ENCODE results near the gene TTLL4. TPM values are rescaled to one million over a fixed set of nuclear protein-coding genes. Genes with fewer than 3 reads are reported as not detected.
"Not testable (repeated sequence)": the region's sequence is repeated elsewhere in the genome, so short reads cannot be mapped to it uniquely, and the experiment has no call there.

Gene TTLL4
- total RNA-seq, 1 donor from 2014 or later = 33.7 TPM

DNA sequence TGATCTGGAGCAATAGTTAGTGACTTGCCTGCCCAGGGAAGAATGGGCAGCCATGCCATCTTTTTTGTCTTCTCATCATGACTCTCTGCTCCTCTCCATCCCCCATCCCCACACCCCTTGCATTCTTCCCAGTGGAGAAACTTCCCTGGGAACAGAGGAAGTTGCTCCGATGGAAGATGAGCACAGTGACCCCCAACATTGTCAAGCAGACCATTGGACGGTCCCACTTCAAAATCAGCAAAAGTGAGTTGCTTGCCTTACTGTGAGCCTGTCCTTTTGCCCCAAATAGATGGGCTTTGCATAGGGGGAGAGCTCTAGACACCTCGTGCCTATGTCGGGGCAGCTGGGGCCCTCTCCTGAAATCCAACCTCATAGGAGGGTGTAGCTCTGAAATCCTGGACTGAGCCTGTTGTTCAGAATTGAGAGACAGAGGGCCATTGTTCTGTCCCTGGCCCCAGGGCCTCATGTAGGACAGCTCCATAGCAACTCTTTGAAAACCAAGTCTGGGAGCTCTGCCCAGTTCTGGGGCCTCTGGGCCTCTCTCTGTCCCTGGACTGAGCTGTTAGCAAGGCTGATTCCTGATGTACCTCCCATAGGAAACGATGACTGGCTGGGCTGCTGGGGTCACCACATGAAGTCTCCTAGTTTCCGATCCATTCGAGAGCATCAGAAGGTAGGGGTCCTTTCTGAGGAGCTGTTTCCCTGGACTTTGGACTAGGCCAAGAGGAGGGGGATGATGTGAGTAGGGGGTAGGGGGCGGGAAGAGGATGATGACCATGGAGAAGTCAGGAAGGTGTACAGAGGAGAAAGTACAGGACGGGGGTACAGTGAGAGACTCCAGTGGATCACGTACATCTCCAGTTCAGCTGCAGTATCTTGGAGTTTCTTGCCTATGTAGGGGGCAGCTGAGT lies 35.2 kb downstream of the TTLL4 start:
- DNase-seq (ENCODE audit: low spot score) = peak; percentile 28

DNA sequence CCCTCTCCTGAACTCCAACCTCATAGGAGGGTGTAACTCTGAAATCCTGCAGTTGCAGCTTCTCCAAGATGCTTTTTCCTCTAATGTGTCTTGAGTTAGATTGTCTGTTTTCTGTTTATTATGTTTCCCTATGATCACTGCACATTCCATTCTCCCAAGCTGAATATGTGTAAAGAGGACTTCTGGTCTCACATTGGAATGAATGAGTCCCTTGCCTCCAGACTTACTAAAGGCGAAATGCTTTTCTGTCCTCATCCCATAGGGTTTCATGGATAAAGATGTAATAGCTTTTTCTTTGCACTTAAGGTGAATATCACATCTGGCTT lies 35.8 kb downstream of the TTLL4 start:
- DNase-seq (ENCODE audit: low spot score) = no peak

DNA sequence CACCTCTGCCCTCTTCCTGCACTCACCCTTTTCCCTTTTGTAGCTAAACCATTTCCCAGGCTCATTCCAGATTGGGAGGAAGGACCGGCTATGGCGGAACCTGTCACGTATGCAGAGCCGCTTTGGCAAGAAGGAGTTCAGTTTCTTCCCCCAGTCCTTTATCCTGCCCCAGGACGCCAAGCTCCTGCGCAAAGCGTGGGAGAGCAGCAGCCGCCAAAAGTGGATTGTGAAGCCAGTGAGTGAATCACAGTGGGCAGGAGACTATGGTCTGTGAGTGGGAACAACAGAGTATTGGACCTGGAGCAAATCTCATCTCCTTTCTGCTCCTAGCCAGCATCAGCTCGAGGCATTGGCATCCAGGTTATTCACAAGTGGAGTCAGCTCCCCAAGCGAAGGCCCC lies 36.3 kb downstream of the TTLL4 start:
- no peak for DNase-seq (ENCODE audit: low spot score)

DNA sequence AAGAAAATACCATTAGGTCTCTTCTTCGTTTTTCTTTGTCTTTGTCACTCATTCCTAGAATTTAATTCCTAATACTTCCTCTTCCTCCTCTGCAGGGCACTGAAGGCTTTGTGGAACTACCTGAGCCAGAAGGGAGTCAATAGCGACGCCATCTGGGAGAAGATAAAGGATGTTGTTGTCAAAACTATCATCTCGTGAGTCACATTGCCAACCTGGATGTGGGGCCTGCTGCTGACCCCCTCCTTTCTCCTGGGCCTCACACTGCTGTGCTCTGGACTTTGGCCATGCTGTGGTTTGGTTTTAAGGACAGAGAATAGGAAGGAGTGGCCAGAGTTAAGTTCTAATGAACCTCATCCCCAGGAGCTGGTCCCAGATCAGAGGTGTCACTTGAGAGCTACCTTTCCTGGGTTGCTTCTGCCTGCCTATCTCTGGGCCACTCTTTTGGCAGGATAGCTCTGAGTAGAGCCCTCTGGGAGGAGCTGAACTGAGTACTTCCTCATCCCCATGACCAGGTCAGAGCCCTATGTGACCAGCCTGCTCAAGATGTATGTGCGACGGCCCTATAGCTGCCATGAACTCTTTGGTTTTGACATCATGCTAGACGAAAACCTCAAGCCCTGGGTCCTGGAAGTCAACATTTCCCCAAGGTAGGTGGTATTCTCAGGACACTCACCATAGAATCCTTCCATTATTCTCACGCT lies 38.3 kb downstream of the TTLL4 start:
- DNase-seq (ENCODE audit: low spot score) = peak; percentile 11

DNA sequence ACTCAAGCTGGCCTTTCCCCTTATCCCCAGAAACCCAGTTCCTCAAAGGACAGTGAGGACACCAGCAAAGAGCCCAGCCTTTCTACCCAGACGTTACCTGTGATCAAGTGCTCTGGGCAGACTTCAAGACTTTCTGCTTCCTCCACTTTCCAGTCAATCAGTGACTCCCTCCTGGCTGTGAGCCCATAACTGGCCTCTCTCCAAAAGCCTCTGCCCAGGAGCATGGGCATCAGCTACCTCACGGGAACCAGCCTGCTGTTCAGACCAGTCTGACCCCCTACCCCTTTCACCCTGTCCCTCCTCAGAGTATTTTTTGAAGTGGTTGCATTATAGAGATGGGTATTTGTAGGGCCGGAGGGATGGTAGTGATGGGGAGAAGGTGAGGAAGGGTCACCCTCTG lies 43.6 kb downstream of the TTLL4 start:
- DNase-seq (ENCODE audit: low spot score) = peak; percentile 28

DNA sequence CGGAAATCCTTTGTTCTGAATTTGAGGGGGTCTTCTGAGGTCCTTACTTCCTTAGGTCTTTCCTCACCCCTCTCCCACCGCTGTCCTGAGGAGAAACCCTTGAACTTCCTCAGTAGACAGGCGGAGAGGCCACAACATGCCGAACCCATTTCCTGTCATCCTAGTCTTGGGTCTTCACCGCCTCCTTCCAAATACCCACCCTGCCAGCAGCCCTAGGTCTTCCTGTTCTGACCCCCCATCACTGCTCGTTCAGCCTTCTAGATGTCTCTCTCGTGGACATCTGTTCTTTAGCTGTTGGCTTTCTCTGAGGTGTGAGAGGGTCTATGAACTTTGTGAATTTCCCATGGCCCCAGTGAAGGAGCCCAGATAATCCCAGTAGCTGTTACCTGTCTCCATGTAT lies 44.1 kb downstream of the TTLL4 start:
- no peak for DNase-seq (ENCODE audit: low spot score)

DNA sequence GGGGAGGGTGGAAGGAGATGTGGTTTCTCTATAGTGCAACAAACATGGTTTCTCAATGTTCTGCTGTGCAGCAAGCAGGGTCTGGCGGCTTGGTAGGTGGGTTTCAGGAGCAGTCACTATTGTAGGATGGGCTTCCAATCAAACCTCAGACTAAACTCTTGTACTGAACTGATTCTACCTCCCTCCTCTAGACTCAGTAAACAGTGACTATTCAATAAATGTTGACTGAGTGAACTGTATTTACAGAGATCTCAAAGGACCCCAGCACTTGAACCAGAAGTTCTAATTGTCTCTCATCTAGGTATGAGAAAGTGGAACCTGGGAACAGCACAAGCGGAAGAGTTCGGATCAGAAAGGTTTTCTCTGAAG lies 44.5 kb downstream of the TTLL4 start:
- DNase-seq (ENCODE audit: low spot score) = no peak

DNA sequence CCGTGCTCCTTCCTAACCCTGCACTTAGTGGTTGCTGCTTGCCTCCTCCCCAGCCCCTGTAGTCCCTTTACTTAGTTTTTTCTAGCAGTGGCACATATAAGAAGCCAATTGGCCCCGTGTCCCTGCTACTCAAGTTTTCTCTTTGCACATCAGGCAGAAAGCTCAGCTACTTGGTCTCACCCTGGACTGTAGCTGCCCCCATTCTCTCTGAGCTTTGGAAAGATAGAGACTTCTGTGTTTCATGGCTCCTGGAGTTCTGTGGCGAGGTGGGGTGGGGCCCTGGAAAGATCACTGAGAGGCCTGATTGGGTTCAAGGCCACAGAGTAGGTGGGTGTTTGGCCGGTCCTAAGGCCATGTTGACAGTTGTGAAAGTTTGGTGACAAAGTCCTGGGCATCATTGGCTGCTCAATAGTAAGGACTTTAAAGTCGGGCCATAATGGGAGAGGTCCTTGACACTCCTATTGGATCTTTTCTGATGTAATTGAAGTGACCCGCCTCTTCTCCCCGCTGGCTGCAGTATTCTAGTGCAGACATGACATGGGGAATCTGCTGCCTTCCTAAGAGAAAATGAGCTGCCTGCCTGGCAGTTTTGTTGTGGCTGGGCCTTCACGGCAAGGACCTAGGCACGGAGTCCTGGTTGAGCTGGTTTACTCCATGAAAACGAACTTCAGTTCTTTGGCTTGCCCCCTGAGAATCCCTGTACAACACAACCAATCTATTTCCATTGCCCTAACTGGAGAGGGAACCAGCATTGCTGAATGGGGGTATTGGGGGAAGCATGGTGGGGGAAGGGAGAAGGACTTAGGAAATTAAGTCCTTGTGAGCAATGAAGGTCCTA lies 45.2 kb downstream of the TTLL4 start:
- DNase-seq (ENCODE audit: low spot score) = no peak

DNA sequence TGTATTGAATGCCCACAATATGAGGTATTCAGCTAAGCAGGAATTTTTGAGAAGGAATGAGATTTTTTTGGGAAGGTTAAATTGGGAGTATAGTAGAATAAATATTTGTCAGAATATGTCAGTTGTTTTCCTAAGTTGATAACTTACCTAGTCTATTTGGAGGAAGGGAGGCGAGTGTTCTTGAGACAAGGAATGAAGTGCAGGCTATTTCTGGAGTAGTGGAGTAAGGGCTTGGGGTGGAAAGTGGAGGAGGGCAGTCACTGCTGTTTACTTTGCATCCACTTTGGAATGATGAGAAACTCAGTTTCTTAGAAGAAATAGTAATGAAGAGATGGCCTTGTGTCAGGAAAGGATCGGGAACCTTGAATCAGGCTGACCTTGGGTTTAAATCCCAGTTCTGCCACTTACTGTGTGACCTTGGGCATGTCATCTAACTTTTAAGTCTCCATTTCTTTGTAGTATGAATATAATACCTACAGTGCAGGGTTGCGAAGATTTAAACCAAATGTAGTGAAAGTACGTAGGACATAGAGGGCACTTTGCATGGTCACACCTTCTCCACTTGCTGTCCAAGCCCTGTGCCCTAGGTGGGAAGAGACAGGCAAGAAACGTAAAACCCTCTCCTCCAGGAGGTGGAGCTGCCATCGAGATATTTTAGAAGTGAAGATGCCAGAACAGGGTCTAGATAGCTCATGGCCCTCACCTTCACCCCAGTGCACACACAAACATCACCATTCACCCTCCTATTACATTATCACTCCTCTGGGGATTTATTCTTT lies 46.2 kb downstream of the TTLL4 start:
- no peak for DNase-seq (ENCODE audit: low spot score)

DNA sequence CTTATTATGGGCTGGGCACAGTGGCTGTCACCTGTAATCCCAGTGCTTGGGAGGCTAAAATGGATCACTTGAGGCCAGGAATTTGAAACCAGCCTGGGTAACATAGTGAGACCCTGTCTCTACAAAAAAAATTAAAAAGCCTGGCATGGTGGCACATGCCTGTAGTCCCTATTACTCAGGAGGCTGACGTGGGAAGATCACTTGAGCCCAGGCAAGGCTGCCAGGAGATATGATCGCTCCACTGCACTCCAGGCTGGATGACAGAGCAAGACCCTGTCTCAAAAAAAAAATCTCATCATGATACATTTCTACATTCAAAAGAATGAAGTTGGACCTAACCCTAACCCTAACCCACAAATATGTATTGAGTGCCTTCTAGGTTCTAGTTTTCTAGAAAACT lies 51.2 kb downstream of the TTLL4 start:
- no peak for DNase-seq (ENCODE audit: low spot score)

DNA sequence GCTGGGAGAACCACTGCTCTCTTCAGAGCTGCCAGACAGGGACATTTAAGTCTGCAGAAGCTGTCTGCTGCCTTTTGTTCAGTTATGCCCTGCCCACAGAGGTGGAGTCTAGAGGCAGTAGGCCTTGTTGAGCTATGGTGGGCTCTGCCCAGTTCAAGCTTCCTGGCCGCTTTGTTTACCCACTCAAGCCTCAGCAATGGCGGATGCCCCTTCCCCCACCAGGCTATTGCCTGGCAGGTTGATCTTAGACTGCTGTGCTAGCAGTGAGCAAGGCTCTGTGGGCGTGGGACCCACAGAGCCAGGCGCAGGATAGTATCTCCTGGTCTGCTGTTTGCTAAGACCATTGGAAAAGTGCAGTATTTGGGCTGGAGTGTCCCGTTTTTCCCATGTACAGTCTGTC lies 62.1 kb downstream of the TTLL4 start:
- DNase-seq (ENCODE audit: low spot score) = not testable (repeated sequence)

DNA sequence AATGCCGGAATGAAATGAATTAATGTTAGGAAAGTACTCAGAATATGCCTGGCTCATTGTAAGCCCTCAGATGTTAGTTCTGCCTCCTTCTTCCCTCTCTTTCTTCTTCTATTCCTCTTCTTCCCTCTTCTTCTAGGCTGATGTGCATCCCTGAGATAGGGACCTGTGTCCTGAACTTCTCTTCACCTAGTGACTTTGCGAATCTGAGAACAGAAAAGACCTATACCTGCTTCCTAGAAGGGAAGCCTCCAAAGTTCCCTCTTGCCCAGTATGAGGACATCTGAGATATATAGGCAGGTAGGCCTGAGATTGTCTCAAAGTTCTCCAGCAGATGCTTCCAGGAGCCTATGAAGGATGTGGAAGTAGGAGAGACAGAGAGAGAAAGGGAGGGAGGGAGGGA lies 63.2 kb downstream of the TTLL4 start:
- DNase-seq (ENCODE audit: low spot score) = no peak

DNA sequence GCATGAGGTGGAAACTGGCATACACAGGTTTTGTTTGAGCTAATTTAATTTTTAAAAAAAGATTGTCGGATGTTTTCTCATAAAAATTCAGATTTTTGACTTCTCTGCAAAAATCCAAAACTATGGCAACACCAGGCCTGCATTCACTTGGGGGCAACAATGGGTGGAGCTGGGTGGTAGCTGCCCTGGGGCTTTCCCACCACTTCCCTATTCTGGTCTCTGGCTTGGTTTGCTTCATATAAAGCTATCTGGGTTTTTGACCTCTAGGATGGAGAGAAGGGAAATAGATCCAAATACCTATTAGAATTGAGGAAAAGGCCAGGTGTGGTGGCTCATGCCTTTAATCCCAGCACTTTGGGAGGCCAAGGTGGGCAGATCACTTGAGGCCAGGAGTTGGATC lies 65.9 kb downstream of the TTLL4 start:
- DNase-seq (ENCODE audit: low spot score) = no peak

DNA sequence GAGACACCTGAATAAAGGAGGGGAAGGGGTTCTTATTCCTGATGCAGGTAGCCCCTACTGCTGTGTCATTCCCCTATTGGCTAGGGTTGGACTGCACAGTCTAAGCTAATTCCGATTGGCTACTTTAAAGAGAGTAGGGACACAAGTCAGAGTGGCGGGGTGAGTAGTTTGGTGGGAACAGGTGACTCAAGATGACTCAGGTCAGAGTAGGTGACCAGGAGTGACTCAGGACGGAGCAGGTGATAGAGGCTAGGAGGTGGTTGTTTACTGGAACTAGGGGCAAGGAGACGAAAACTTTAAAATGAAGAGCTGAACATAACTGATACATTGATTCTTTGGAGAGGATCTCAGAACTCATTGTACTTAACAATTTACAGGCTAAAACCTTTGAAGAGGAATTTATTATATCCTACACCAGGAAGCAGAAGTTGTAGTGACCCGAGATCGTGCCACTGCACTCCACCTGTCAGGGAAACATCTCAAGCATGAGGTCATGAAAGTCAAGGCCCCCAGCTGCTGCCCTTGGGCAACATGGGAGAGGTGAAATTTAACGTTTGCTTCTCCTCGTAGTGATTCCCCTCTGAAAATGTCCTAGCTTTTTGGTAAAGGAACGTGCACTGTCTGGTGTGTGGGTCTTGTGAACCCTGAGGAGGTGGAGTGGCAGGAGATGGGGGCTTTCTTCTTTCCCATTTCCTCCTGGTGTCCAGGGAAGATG lies 66.8 kb downstream of the TTLL4 start:
- DNase-seq (ENCODE audit: low spot score) = no peak

DNA sequence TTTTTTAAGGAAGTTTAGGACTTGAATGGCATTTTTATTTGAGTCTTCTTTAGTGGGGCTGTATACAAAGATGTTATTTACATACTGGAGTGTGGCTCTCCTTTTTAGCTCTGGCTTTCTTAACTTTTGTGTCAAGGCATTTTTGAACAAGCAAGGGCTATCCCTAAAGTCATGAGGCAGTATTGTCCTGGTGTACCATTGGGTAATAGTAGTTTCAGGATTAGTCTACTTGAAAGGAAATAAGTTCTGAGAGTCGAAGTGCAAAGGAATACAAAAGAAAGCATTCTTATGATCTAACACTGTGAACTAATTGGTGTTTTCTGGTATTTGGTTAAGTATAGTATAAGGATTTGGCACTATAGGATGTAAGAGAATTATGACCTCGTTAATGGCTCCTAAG lies 69.4 kb downstream of the TTLL4 start:
- DNase-seq (ENCODE audit: low spot score) = no peak

DNA sequence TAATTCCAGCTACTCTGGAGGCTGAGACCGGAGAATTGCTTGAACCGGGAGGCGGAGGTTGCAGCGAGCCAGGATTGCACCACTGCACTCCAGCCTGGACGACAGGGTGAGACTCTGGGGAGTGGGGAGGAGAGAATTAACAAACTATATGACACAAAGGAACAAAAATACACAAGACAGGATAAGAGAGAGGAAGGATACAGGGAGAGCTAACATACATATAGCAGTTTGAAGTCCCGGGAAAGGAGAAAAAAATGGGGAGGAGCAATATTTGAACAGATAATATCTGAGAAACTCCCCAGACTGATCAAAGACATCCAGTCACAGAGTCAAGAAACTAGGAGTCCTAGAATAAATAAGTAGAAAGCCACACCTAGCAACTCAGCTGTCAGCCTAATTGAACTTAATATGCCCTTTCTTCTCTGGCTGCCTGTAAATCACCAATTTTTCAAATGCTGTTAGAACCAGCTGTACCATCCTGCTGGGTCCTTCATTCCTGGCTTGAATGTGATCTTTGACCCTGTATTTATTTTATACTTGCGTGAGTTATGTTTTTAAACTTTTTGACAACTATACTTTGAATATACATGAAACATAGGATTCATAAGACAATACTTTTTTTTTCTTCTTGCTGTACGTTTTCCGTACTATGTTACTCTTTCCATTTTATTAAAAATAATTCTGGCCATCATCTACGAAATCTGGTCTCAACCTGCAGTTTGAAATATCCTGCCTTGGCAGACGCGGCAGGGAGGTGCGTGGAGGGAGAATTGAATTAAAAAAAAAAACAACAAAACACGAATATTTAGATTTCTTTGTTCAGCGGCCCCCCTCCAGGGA lies 70.4 kb downstream of the TTLL4 start:
- no peak for DNase-seq (ENCODE audit: low spot score)

DNA sequence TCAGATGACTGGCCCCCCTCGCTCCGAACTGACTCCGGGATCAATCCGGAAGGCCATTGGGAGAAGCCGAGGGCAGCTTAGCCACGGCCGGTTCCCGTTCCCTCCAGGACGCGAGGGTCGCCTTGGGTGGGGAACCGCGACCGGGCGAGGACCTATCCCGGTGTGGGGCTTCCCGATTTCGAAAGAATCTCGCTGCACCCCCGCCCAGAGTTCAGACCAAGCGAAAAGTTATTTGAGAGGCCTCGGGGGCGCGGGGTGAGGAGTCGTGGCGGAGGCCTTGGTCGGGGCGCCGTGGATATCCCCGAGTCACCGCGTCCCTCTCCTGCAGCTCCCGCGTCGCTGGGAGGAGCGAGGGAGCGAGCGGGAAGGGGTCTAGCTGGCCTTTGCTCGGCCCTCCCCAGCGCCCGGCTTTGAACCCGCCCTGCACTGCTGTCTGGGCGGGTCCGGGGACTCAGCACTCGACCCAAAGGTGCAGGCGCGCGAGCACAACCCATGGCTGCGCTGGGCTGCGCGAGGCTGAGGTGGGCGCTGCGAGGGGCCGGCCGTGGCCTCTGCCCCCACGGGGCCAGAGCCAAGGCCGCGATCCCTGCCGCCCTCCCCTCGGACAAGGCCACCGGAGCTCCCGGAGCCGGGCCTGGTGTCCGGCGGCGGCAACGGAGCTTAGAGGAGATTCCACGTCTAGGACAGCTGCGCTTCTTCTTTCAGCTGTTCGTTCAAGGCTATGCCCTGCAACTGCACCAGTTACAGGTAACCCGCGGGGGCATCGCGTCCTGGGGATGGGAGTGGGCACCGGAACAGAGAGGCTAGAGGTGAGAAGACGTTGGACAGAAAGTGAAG lies 71.3 kb downstream of the TTLL4 start, which contains the start of gene CYP27A1:
Gene CYP27A1, plus strand, starts transcription at position 457 of the 837 bp plus-strand sequence. Its CDS starts 36 bp downstream, at position 493.
- peak; percentile 24 for DNase-seq (ENCODE audit: low spot score)

DNA sequence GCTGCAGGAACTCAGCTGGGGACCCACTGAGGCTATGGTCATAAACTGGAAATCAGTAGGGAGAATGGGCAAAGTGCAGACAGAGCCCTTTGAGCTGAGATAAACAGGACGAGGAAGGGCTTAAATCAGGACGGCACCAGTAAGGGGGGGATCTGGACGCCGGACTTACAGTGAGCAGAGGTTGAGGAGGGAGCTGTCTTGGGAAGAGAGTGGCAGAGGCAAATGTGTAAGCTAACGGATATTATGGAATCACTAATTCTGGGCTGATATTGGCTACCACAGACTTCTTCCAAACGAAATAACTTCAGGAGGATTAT lies 71.9 kb downstream of the TTLL4 start:
- DNase-seq (ENCODE audit: low spot score) = no peak

DNA sequence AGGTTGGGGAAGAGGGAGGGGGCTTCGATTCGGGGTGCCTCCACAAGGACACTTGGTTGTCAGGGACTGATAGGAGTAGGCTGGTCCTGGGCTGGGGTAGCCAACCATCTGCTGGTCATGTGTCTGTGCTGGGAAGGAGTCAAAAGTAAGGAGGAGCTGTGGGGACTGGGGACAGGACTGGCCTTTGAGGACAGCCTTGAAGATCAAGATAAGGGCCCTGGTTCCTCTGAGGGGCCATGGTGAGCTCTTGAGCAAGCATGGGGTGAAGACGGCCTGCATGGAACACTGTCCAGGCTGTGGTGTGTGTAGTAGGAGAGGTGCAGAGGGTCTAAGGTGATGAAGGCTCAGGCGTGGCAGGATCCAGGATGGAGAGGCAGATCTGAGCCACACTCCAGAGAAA lies 73.1 kb downstream of the TTLL4 start:
- no peak for DNase-seq (ENCODE audit: low spot score)
